Activated T-helper 17 cell treated with anti-CD3 and anti-CD28 coated beads, Interleukin-2, amount 50 U/mL, for 72 hours (primary cell): ENCODE results near the gene ZNF174. TPM values are rescaled to one million over a fixed set of nuclear protein-coding genes. Genes with fewer than 3 reads are reported as not detected.
A peak's percentile ranks its signal among the peaks of the same experiment; 100 is the strongest.

ENCODE experiments used
- ATAC-seq: fragments of 150-1000 bp; cut with Tn5 transposase; replicated peaks from 2 replicates; pipeline ENCODE4 v1.10.0; 2021; ENCODE audit warnings: mild to moderate bottlenecking, moderate library complexity
- H3K27ac Mint-ChIP-seq: one replicate; pipeline ENCODE4 v1.8.0; 2022; ENCODE audit warnings: mixed read lengths
- H3K27me3 Mint-ChIP-seq: one replicate; pipeline ENCODE4 v1.8.0; 2022; ENCODE audit warnings: mixed read lengths
- H3K36me3 Mint-ChIP-seq: one replicate; pipeline ENCODE4 v1.8.0; 2022; ENCODE audit warnings: low read depth, mild to moderate bottlenecking, mixed read lengths
- H3K4me1 Mint-ChIP-seq: one replicate; pipeline ENCODE4 v1.8.0; 2022; ENCODE audit warnings: mixed read lengths
- H3K4me3 Mint-ChIP-seq: one replicate; pipeline ENCODE4 v1.8.0; 2022; ENCODE audit warnings: mild to moderate bottlenecking, mixed read lengths
- H3K9me3 Mint-ChIP-seq: one replicate; pipeline ENCODE4 v1.8.0; 2022; ENCODE audit warnings: mixed read lengths
- total RNA-seq, 2 donors: library from RNA; stranded (reverse); gene quantifications; one replicate each; pipeline ENCODE4 v1.2.3, GENCODE V29; 2022

The ZNF174 gene
- total RNA-seq, 2 donors from 2014 or later: 5.8 to 8.4 TPM

DNA sequence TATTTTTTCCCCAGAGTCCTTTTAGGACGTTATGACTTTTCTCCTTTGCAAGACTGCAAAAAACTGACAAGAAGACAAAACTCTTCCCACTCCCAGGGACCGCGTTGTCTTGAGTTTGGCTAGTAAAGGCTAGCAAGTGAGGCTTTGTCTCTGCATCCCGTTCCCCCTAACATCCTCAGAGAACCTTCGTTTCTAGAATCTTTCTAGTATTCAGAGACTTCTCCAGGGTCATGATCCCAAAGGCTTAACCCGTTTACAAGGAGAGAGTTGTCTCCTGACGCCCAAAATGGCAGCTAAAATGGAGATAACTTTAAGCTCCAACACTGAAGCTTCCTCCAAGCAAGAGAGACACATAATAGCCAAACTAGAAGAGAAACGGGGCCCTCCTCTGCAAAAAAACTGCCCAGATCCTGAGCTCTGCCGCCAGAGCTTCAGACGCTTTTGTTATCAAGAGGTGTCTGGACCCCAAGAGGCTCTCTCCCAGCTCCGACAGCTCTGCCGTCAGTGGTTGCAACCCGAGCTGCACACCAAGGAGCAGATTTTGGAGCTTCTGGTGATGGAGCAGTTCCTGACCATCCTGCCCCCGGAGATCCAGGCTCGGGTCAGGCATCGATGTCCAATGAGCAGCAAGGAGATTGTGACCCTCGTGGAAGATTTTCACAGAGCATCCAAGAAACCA, 843 bp downstream of the ZNF174 start:
- Mint-ChIP-seq H3K27ac (peak overlapping the region; percentile 85), H3K9me3 (peaks cover 10% of the 10 kb centered on the region)

DNA sequence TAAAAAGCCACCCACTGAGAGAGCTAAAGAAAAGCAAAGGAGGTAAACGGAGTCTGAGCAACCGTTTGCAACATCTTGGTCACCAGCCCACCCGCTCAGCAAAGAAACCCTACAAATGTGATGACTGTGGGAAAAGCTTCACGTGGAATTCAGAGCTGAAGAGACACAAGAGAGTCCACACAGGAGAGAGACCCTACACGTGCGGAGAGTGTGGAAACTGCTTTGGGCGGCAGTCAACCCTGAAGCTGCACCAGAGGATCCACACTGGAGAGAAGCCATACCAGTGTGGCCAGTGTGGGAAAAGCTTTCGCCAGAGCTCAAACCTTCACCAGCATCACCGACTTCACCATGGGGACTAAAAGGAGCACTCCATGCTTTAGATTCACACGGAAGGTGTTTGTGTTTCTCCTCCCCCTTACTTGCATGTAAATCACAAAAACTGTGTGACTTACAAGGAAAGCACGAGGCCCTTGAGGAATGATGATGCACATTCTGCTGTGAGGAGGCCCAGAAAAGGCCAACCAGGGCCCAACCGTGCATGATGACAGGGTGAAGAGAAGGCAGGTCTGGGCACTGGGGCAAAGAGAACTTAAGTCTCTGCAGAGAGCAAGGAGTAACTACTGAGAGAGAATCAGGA, 7.7 kb downstream of the ZNF174 start:
- Mint-ChIP-seq H3K27ac (no peak overlapping the region), H3K36me3 (peaks cover 56% of the 10 kb centered on the region), H3K4me3 (no peak overlapping the region), H3K4me1 (no peaks in the 10 kb centered on the region), H3K27me3 (no peaks in the 10 kb centered on the region), H3K9me3 (peaks cover 26% of the 10 kb centered on the region)
- no peak for ATAC-seq

More for the DNA sequence above, 843 bp downstream of the ZNF174 start:
- ATAC-seq: no peak
- peaks cover 50% of the 10 kb centered on the region for H3K36me3 Mint-ChIP-seq
- no peaks in the 10 kb centered on the region for H3K27me3 Mint-ChIP-seq
- H3K4me1 Mint-ChIP-seq: peaks cover 20% of the 10 kb centered on the region
- H3K4me3 Mint-ChIP-seq: peak overlapping the region; percentile 93

DNA sequence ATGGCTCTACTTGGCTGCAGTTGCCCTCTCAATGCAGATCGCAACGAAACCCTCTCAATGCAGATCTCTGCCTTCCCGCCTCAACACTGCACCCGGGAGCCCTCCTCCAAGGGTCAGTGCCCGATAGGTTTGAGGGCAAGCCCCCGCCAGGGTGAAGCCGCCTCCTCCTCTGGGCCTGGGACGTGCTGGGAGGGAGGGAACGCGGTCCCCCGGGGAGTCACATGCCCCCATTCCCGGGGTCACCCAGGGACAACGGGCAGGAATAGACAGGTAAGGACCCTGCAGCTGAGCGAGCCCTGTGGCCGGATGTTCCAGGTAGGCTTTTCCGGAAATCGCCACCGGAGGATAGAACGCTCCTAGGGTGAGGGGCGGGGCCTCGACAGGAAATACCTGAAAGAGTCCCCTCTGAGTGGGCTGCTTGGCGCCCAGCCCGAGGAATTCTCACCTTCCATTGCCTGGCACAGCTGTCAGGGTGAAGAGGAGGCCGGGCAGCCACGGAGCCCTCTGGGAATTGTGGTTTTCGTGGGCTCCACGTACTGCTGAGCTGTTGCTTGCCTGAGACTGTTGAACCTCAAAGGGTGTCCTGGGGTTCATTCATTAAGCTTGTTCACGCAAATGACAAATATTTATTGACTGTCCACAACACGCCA, 12.8 kb downstream of the ZNF174 start:
- peaks cover 9% of the 10 kb centered on the region for H3K36me3 Mint-ChIP-seq
- no peak for ATAC-seq
- no peak overlapping the region for H3K27ac Mint-ChIP-seq
- H3K4me3 Mint-ChIP-seq: no peak overlapping the region
- peaks cover 22% of the 10 kb centered on the region for H3K9me3 Mint-ChIP-seq
- H3K4me1 Mint-ChIP-seq: no peaks in the 10 kb centered on the region
- no peaks in the 10 kb centered on the region for H3K27me3 Mint-ChIP-seq

DNA sequence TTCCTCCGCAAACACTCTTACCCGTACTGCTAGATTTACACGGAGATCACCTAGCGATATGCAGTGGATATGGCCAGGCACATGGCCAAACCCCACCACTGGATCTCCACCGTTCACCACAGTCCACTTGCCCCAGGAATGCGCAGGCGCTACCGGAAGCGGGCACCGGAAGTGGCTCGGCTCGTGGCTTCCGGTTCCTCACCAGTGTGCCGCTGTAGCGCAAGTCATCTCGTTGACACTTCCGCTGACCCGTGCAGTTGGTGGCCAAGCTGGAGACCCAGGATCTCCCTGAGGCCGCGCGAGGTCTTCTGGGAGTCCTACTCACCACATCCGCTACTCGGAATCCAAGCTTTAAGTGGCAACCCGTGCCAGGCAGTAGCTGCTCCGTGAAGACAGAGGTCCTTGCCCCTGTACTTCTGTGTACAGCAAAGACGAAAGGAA, 30.8 kb downstream of the ZNF174 start:
- H3K4me3 Mint-ChIP-seq: peak overlapping the region; percentile 71
- no peaks in the 10 kb centered on the region for H3K27me3 Mint-ChIP-seq
- H3K4me1 Mint-ChIP-seq: no peaks in the 10 kb centered on the region
- no peaks in the 10 kb centered on the region for H3K9me3 Mint-ChIP-seq
- peak; percentile 97 for ATAC-seq
- H3K36me3 Mint-ChIP-seq: peaks cover 34% of the 10 kb centered on the region
- H3K27ac Mint-ChIP-seq: peak overlapping the region; percentile 58

DNA sequence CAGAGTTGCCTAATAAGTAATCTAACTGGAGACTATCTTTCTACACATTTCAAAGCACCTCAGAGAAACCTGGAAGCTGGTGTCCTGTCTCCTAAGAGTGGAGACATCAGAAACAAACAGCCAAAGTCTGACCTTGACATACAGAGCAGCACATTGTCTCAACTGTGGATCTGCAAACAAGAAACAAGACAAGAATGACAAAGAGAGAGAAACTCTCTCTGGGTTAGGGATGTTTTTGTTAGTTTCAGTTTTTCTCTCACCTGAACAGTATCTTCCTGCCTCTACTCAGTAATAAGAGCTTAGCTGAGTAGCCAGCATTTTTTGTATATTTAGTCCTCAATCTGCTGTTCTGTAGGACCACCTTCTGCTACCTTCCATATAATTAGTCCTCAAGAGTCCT, 33.4 kb downstream of the ZNF174 start:
- Mint-ChIP-seq H3K36me3 (peaks cover 60% of the 10 kb centered on the region), H3K27me3 (no peaks in the 10 kb centered on the region), H3K4me1 (no peaks in the 10 kb centered on the region), H3K9me3 (no peaks in the 10 kb centered on the region), H3K27ac (no peak overlapping the region), H3K4me3 (no peak overlapping the region)
- ATAC-seq: no peak

DNA sequence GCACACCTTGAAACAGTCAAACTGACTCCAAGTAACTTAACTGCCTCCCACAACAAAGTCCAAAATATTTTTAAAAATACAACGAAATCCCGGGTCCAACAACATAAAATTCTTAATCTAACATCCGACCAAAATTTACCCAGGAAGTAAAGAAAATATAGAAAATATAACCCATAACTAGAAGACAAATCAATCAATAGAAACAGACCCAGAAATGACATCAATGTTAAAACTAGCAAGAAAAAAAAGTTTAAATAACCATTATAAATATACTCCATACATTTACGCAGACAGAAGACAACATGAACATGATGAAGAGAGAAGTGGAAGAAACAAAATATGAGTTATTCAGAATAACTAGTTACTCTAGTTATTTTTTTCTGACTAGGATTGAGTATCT, 38.6 kb downstream of the ZNF174 start:
- Mint-ChIP-seq H3K27ac (no peak overlapping the region), H3K4me1 (peaks cover 5% of the 10 kb centered on the region), H3K27me3 (no peaks in the 10 kb centered on the region), H3K36me3 (peaks cover 70% of the 10 kb centered on the region), H3K4me3 (no peak overlapping the region), H3K9me3 (peaks cover 4% of the 10 kb centered on the region)
- no peak for ATAC-seq

DNA sequence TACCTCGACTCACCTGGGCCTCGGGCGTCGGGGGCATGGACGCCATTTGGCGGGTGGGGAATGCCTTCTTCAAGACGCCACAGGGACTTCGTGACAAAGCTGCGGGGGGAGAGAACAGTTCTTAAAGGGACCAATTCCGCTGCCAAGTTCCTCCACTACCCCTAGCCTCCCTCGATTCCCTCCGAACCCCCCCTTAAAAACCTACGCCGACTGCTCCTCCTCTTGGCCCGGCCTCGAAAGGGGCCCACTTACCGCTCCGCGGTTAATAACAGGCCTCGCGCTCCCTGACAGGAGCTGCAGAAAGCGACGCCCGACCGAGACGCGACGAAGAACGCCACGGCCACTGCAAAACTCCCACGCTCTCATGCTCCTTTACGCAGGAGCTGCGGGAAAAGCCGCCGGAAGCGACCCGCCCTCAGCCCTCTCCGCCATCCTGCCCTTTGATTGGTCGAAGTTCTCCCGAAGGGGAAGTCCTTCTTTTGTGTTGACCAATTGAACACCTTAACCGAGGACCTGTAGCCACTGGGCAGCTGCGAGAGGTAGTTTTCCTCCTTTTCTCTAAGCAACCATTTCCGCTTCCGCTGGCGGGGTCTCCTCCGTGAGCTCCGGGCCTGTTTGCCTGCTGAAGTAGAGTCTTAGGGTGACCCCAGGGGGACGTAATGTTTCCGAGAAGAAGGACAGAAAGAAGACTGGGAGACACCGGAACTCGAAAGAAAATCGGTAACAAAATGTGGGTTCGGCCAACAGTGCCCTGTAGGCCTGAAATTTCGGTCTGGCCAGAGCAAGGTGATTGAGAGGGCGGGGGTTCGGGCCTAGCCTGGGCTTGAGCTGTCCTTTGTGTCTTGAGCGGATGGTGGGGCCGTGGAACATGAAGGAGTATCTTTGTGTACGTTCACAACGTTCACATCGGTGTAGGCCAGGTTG, 42.4 kb downstream of the ZNF174 start, which contains the start of the genes NAA60 and ZNF597:
Gene NAA60 (plus strand): TSS at position 573 of the 924 bp plus-strand sequence. CDS start 32,548 bp downstream, outside the sequence.
Gene ZNF597 (minus strand): TSS at position 397 of the 924 bp plus-strand sequence. CDS start 351 bp downstream, at position 46.
- H3K4me3 Mint-ChIP-seq: peak within 1 kb of the TSS; percentile 81
- H3K4me1 Mint-ChIP-seq: peaks cover 9% of the 10 kb centered on the region
- peak within 1 kb of the TSS; percentile 91 for H3K27ac Mint-ChIP-seq
- H3K36me3 Mint-ChIP-seq: peaks cover 59% of the 10 kb centered on the region
- peak; percentile 95 for ATAC-seq
- H3K9me3 Mint-ChIP-seq: peaks cover 4% of the 10 kb centered on the region
- no peaks in the 10 kb centered on the region for H3K27me3 Mint-ChIP-seq

DNA sequence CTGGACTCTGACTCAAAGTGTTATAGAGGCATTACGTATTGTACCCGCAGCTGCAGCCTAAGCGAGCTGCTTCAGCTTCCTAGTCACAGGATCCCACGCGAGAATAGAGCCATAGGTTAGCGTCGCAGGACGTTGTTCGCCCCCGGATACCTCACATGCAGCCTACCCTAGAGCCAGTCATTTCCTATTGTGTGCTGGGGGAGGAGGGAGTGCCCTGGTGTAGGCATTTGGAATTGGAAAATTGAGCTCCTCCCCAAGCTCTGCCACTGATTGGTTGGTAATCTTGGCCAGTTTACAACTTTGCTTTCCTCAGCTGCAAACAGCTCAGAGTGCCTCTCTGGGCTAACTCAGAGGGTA, 43.0 kb downstream of the ZNF174 start:
- Mint-ChIP-seq H3K4me3 (peak overlapping the region; percentile 81), H3K27me3 (no peaks in the 10 kb centered on the region), H3K4me1 (peaks cover 9% of the 10 kb centered on the region), H3K9me3 (peaks cover 4% of the 10 kb centered on the region), H3K27ac (peak overlapping the region; percentile 91), H3K36me3 (peaks cover 59% of the 10 kb centered on the region)
- ATAC-seq: peak; percentile 78

DNA sequence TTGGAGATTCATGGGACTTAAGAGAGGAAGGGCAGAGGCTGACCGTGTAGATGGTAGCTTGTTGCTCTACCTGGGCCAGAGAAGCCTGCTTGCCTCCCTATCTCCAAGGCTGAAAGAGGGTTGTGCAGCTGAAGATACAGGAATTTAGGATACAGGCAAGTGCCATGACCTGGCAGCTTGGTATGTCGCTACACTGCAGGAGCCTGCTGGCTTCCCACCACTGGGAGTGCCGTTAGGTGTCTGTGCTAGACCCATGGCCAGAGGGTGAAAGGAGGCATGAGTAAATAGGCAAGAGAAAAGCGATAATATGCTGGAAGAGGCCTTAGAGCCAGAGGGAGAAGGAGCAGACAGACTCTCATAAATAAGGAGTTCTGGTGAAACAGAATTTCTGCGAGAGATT, 53.1 kb downstream of the ZNF174 start:
- ATAC-seq: no peak
- Mint-ChIP-seq H3K36me3 (peaks cover 22% of the 10 kb centered on the region), H3K4me1 (peaks cover 3% of the 10 kb centered on the region), H3K4me3 (no peak overlapping the region), H3K27ac (no peak overlapping the region), H3K9me3 (no peaks in the 10 kb centered on the region), H3K27me3 (no peaks in the 10 kb centered on the region)

DNA sequence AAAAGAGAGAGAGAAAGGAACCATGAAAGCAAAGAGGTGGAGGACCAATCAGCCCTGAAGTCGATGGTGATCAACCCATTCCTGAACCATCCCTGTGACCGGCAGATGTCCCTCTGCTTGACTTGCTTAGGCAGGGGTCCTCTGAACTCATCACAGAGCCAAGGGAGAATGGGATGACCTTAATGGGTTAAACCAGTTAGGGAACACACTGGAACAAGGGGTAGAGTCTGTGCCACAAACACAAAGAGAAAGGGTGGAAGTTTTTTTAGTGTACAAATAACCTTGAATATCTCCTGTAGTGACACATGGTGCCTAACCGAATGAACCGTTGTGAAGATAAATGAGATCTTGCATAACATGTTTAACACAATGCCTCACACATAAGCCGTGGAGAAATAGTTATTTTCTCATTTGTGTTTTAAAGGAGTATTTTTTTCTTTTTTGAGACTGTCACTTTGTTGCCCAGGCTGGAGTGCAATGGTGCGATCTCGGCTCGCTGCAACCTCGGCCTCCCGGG, 53.7 kb downstream of the ZNF174 start:
- H3K27me3 Mint-ChIP-seq: no peaks in the 10 kb centered on the region

DNA sequence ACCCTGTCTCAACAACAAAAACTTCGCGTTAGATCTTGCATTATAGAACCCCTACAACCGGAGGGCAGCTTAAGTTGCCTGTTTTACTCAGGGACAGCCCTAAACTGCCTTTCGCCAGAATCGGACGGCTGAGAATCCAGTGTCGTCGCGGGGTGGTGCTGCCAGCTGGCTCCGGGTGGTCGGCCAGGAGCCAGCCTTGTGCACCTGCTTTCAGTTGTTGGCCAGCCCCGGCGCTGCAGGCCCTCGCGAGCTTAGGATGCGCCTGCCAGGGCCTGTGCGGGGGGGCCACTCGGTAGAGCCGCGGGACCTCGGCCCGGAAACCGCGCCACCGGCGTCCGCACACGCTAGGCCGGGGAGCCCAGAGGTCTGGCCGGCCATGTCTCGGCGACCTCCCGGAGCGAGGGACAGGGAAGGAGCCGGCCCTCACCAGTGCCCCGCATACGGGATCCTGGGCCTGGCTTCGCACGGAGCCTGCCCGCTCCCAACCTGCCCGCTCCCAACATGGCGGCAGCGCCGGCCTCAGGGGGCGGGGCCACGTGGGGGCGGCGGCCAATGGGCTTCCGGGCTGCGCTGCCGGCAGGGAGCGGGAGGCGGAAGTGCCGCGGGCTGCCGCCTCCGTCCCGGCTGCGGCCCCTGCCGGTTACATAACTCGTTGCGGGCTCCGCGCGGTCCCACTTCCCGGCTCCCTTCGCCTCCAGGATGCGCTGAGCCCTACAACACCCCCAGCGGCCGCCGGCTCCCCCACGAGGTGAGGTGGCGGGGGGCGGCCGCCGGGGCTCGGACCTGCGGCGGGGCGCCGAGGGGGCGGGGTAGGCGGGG, 56.6 kb downstream of the ZNF174 start:
- Mint-ChIP-seq H3K9me3 (no peaks in the 10 kb centered on the region), H3K36me3 (no peaks in the 10 kb centered on the region), H3K4me1 (peaks cover 29% of the 10 kb centered on the region), H3K27ac (peak overlapping the region; percentile 72), H3K4me3 (peak overlapping the region; percentile 81), H3K27me3 (no peaks in the 10 kb centered on the region)
- peak; percentile 94 for ATAC-seq

More for the DNA sequence above, 53.7 kb downstream of the ZNF174 start:
- Mint-ChIP-seq H3K9me3 (no peaks in the 10 kb centered on the region), H3K36me3 (peaks cover 17% of the 10 kb centered on the region), H3K27ac (no peak overlapping the region), H3K4me3 (no peak overlapping the region), H3K4me1 (peaks cover 9% of the 10 kb centered on the region)
- no peak for ATAC-seq

DNA sequence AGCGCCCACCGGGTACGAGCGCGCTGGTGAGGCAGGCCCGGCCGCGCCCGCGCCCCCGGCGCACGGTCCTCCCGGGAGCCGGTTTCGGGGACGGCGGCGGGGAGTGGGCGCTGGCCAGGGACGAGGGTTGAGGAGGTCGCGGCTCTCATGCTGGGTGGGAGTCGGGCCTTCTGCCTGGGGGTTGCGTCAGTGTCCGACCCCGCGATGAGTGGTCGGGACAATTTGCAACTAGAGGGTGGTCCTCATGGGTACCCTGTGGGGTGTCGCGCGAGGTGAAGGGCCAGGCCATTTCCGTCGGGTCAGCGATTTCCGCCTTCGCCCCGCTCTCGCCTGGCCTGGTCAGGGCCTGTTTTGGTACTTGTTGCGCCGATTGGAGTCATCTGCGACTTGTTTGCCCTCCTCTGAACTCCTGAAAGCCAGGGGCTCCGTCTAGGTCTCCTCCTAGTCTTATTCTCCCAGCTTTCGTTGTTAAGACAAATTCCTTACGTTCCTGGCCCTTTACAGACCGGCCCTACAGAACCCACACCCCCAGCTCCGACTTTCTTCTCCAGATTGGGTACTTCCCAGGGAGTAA, 57.4 kb downstream of the ZNF174 start:
- Mint-ChIP-seq H3K27me3 (no peaks in the 10 kb centered on the region), H3K4me3 (peak overlapping the region; percentile 78), H3K4me1 (peaks cover 29% of the 10 kb centered on the region), H3K36me3 (no peaks in the 10 kb centered on the region), H3K27ac (peak overlapping the region; percentile 65), H3K9me3 (no peaks in the 10 kb centered on the region)
- ATAC-seq: peak; percentile 4

DNA sequence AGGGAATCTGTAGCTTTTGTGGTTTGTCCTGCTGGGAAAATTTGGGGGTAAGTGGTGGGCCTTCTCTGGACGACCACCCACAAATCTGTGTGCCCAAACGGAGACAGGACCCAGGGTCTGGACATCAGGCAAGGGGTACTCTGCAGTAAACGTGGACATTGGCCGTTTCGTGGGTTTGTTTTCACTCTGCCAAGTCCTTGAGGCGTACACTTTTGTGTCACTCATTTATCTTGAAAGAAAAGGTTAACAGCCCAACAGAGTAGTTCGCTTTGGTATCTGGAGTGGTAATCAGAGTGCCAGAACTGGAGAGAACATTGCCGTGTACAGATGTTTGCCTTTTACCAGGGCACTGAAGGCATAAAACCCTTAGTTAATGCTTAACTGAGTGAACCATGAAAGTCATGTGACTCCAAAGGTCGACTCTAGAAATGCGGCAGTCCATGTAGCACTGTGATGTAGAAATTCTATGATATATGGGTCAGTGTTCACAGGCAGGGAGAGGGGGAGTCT, 57.9 kb downstream of the ZNF174 start:
- Mint-ChIP-seq H3K36me3 (no peaks in the 10 kb centered on the region), H3K4me3 (peak overlapping the region; percentile 78), H3K27me3 (no peaks in the 10 kb centered on the region), H3K9me3 (no peaks in the 10 kb centered on the region), H3K4me1 (peaks cover 29% of the 10 kb centered on the region), H3K27ac (peak overlapping the region; percentile 65)
- peak; percentile 8 for ATAC-seq
